Fibroblast of lung (primary cell): ENCODE results near the gene MAP6. TPM values are rescaled to one million over a fixed set of nuclear protein-coding genes. Genes with fewer than 3 reads are reported as not detected.

Experiments used
- DNase-seq, 2 donors: peaks; one replicate each; pipeline versions ENCODE4 v3.0.0 to v3.0.0-alpha.2; 2010; ENCODE audit warnings: low read depth in 2 of 2
- H2AFZ ChIP-seq: 2 replicates; pipeline ENCODE4 v1.5.1; 2012; ENCODE audit warnings: low read length, control low read depth, inconsistent platforms
- H3K27ac ChIP-seq: 2 replicates; pipeline ENCODE4 v1.5.1; 2011; ENCODE audit warnings: low read length, control low read depth; ENCODE audit not compliant: insufficient read depth
- H3K27me3 ChIP-seq: 2 replicates; pipeline ENCODE4 v1.5.1; 2011; ENCODE audit warnings: mild to moderate bottlenecking, low read length; ENCODE audit not compliant: control insufficient read depth, insufficient read depth
- H3K36me3 ChIP-seq: 2 replicates; pipeline ENCODE4 v1.5.1; 2011; ENCODE audit warnings: low read length; ENCODE audit not compliant: control insufficient read depth, insufficient read depth
- H3K4me1 ChIP-seq: 2 replicates; pipeline ENCODE4 v1.5.1; 2011; ENCODE audit warnings: low read length; ENCODE audit not compliant: control insufficient read depth, insufficient read depth; ENCODE audit errors: extremely low read depth
- H3K4me2 ChIP-seq: 2 replicates; pipeline ENCODE4 v1.5.1; 2011; ENCODE audit warnings: low read length, control low read depth; ENCODE audit not compliant: insufficient read depth; ENCODE audit errors: extremely low read depth
- H3K4me3 ChIP-seq, 4 experiments: fragments of 200-600 bp in 1 of 4; sonication (generic) in 1 of 4; replicated peaks in 1 of 4; 2 replicates each; pipeline ENCODE4 v1.5.1; 2011 to 2016; ENCODE audit warnings: low read length in 4 of 4, low read depth in 3 of 4, mild to moderate bottlenecking in 3 of 4, control low read depth in 2 of 4, inconsistent platforms in 1 of 4, mixed read lengths in 1 of 4; ENCODE audit not compliant: insufficient read depth in 1 of 4; ENCODE audit errors: control extremely low read depth in 1 of 4
- H3K79me2 ChIP-seq: 2 replicates; pipeline ENCODE4 v1.5.1; 2012; ENCODE audit warnings: mild to moderate bottlenecking, low read length, inconsistent platforms; ENCODE audit not compliant: control insufficient read depth, insufficient read depth
- H3K9ac ChIP-seq: 2 replicates; pipeline ENCODE4 v1.5.1; 2011; ENCODE audit warnings: mild to moderate bottlenecking, low read length, control low read depth; ENCODE audit not compliant: insufficient read depth
- H3K9me3 ChIP-seq: 2 replicates; pipeline ENCODE4 v1.5.1; 2012; ENCODE audit warnings: low read depth, low read length; ENCODE audit not compliant: control insufficient read depth, insufficient read depth
- H4K20me1 ChIP-seq: 2 replicates; pipeline ENCODE4 v1.5.1; 2011; ENCODE audit warnings: low read length; ENCODE audit not compliant: control insufficient read depth, insufficient read depth; ENCODE audit errors: extremely low read depth
- EZH2 ChIP-seq: IDR thresholded peaks from 2 replicates; pipeline ENCODE4 v1.5.1; 2012; ENCODE audit warnings: low read length, control low read depth, mild to moderate bottlenecking; ENCODE audit errors: missing control alignments
- polyA plus RNA-seq, 2 donors: library from polyadenylated mRNA; depleted of rRNA in 1 of 2; stranded (reverse) in 1 of 2; unstranded in 1 of 2; fragments of >200 nt; gene quantifications; 2 replicates each; pipeline ENCODE4 v1.2.1, GENCODE V29; 2011 to 2012; ENCODE audit warnings: missing spikeins in 1 of 2
- total RNA-seq: library from RNA; depleted of rRNA; stranded (reverse); fragments of >200 nt; gene quantifications from 2 replicates; pipeline ENCODE4 v1.2.1, GENCODE V29; 2014
- TF ChIP-seq, protein P1 (sequence below), 2 donors: IDR thresholded peaks in 1 of 2; conservative IDR thresholded peaks in 1 of 2; 1 replicate in 1 of 2; 2 replicates in 1 of 2; pipeline ENCODE4 v1.5.1; 2011 to 2012; ENCODE audit warnings: low read length in 2 of 2, control low read depth in 1 of 2, inconsistent platforms in 1 of 2, low read depth in 1 of 2, mild to moderate bottlenecking in 1 of 2

Gene MAP6
- total and polyA plus RNA-seq, 2 donors (not counting 1 experiment from before 2014, with no cell fraction given) = 0.17 to 1.0 TPM

DNA sequence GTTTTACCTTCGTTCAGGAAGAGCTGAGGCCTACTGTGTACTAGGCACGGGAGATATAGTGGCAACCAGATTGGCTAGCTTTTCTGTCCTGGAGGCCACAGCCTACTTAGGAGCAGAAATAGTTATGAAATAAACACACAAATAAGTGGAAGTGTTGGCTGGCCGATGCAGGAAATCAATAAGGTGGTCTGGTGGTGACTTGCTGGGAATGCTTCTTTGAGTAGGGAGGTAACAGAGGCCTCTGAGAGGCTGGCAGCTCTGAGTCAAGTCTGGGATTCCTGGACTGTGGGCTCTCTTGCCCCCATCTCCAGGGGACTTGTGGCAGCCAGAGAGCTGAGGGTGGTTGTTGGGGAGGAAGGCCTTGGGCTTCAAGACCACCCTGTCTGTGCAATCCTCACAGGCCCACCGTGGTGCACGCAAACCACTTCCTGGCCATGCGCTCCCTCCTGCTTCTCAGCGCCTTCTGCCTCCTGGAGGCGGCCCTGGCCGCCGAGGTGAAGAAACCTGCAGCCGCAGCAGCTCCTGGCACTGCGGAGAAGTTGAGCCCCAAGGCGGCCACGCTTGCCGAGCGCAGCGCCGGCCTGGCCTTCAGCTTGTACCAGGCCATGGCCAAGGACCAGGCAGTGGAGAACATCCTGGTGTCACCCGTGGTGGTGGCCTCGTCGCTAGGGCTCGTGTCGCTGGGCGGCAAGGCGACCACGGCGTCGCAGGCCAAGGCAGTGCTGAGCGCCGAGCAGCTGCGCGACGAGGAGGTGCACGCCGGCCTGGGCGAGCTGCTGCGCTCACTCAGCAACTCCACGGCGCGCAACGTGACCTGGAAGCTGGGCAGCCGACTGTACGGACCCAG, 102.7 kb downstream of the MAP6 start:
- TF ChIP-seq EZH2 = no peak
- TF ChIP-seq, protein P1, sequence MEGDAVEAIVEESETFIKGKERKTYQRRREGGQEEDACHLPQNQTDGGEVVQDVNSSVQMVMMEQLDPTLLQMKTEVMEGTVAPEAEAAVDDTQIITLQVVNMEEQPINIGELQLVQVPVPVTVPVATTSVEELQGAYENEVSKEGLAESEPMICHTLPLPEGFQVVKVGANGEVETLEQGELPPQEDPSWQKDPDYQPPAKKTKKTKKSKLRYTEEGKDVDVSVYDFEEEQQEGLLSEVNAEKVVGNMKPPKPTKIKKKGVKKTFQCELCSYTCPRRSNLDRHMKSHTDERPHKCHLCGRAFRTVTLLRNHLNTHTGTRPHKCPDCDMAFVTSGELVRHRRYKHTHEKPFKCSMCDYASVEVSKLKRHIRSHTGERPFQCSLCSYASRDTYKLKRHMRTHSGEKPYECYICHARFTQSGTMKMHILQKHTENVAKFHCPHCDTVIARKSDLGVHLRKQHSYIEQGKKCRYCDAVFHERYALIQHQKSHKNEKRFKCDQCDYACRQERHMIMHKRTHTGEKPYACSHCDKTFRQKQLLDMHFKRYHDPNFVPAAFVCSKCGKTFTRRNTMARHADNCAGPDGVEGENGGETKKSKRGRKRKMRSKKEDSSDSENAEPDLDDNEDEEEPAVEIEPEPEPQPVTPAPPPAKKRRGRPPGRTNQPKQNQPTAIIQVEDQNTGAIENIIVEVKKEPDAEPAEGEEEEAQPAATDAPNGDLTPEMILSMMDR (conservative IDR thresholded peaks at IDR 0.05 in 1 of 2, IDR thresholded peaks at IDR 0.05 in 1 of 2; ENCODE audit: low read depth in 1 of 2, low read length in 2 of 2) = no peak
- Histone ChIP-seq H3K27me3 (no peaks in the 10 kb centered on the region), H3K4me3 (peak overlapping the region; percentile 89 to 99 (median 99)), H3K27ac (peak overlapping the region; percentile 91), H3K4me1 (peaks cover 25% of the 10 kb centered on the region), H3K9ac (peak overlapping the region; percentile 10), H3K4me2 (peak overlapping the region; percentile 94), H2AFZ (no peak overlapping the region), H3K36me3 (peaks cover 50% of the 10 kb centered on the region), H3K79me2 (peaks cover 90% of the 10 kb centered on the region), H4K20me1 (peaks cover 9% of the 10 kb centered on the region), H3K9me3 (no peaks in the 10 kb centered on the region)
- no peak for DNase-seq

DNA sequence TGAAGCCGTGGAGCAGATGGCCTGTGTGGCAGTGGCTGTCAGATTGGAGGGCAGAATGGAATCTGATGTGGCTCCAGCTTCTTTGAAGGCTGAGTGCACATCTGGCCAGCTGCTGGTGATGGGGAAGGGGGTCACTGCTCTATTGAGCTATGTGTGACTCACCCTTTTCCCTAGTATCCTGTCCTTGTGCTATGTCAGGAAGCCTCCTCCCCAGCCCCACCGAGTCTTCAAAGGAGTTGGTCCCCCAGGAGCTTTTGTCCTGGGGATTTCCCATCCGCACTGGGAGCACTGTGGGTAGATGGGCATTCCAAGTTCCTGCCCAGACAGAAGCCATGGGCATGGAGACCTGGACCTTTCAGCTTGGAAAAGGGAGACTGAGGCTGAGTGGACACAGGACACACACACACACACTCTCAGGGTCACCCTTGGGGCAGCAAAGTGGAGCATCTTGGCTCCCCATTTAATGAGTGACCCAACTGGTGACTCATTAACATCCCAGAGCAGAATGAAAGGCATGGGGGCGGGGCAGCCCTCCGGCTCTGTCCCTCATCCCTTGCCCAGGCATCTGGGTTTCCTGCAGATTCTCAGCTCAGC, 103.5 kb downstream of the MAP6 start:
- no peaks in the 10 kb centered on the region for H3K27me3 ChIP-seq
- no peak for TF ChIP-seq EZH2
- TF ChIP-seq, protein P1 (conservative IDR thresholded peaks at IDR 0.05 in 1 of 2, IDR thresholded peaks at IDR 0.05 in 1 of 2; ENCODE audit: low read depth in 1 of 2, low read length in 2 of 2) = no peak
- H3K79me2 ChIP-seq = peaks cover 83% of the 10 kb centered on the region
- H3K9me3 ChIP-seq = no peaks in the 10 kb centered on the region
- peak overlapping the region; percentile 94 for H3K4me2 ChIP-seq
- peaks cover 33% of the 10 kb centered on the region for H3K4me1 ChIP-seq
- peak overlapping the region; percentile 91 for H3K27ac ChIP-seq
- H3K4me3 ChIP-seq = peak overlapping the region; percentile 89 to 99 (median 99)
- H3K9ac ChIP-seq = peak overlapping the region; percentile 94
- peaks cover 42% of the 10 kb centered on the region for H3K36me3 ChIP-seq
- no peak overlapping the region for H2AFZ ChIP-seq
- peaks cover 9% of the 10 kb centered on the region for H4K20me1 ChIP-seq
- peak; percentile 67 to 73 for DNase-seq

DNA sequence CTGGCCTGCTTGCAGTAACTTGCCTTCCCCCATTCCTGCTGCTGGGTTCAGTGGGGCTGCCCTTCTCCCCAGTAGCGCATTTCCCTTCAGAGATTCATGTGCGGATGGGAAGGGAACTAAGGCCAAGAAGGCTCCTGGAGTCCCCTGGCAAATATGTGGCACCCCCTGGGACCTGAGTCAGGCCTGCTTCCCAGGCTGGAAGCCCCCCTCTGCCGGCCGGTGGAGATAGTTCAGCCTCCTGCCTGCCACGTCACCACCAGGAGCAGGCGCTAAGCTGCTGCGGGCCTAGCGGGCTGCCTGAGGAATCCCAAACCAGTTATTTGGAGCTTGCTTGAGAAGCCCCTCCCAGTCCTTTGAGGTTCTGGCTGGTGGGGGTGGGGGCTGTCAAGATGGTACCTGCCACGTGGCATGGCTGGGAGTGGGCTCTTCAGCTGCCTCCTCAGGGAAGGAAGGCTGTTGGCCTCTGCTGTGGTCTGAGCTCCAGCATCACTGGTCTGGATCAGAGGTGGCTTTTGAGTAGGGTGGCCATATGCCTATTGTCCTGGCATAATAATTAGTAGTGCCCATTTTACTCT, 104.8 kb downstream of the MAP6 start:
- Histone ChIP-seq H3K79me2 (peaks cover 73% of the 10 kb centered on the region), H3K9me3 (no peaks in the 10 kb centered on the region), H3K27me3 (no peaks in the 10 kb centered on the region), H3K9ac (peak overlapping the region; percentile 94), H2AFZ (no peak overlapping the region), H3K36me3 (peaks cover 34% of the 10 kb centered on the region), H3K27ac (peak overlapping the region; percentile 91), H3K4me1 (peaks cover 40% of the 10 kb centered on the region), H4K20me1 (peaks cover 9% of the 10 kb centered on the region), H3K4me2 (peak overlapping the region; percentile 94), H3K4me3 (peak overlapping the region; percentile 89 to 99 (median 99))
- DNase-seq = peak; percentile 85 to 91
- TF ChIP-seq, protein P1 (conservative IDR thresholded peaks at IDR 0.05 in 1 of 2, IDR thresholded peaks at IDR 0.05 in 1 of 2; ENCODE audit: low read depth in 1 of 2, low read length in 2 of 2) = peak; percentile 54 to 70
- TF ChIP-seq EZH2 = no peak
